GM23338 (cell line): ENCODE measurements around the gene LCP1. TPM values are rescaled to one million over a fixed set of nuclear protein-coding genes. Genes with fewer than 3 reads are reported as not detected.

Source experiments
- ATAC-seq: fragments of 200-7000 bp; cut with Tn5 transposase; 3 replicates; pipeline ENCODE4 v1.9.1; 2020
- DNase-seq: peaks from one replicate; pipeline ENCODE4 v3.0.0-alpha.2; 2015; ENCODE audit warnings: low spot score
- H2AFZ ChIP-seq: fragments of 200-600 bp; sonication (generic); 2 replicates; pipeline ENCODE4 v1.8.0; 2016; ENCODE audit warnings: antibody characterized with exemption, mild to moderate bottlenecking, moderate library complexity
- H3F3A ChIP-seq: fragments of 200-600 bp; sonication (generic); replicated peaks from 2 replicates; pipeline ENCODE4 v1.8.0; 2017; ENCODE audit warnings: antibody characterized with exemption, mixed run types, low read depth
- H3K27ac ChIP-seq: fragments of 200-600 bp; sonication (generic); 2 replicates; pipeline ENCODE4 v1.6.1; 2016; ENCODE audit warnings: low read depth
- H3K27me3 ChIP-seq: fragments of 200-600 bp; sonication (generic); 2 replicates; pipeline ENCODE4 v1.8.0; 2016; ENCODE audit warnings: mild to moderate bottlenecking, mixed run types, moderate library complexity; ENCODE audit not compliant: insufficient read depth
- H3K36me3 ChIP-seq: fragments of 200-600 bp; sonication (generic); 2 replicates; pipeline ENCODE4 v1.8.0; 2016; ENCODE audit warnings: mild to moderate bottlenecking; ENCODE audit not compliant: insufficient read depth
- H3K4me1 ChIP-seq: fragments of 200-600 bp; sonication (generic); 2 replicates; pipeline ENCODE4 v1.8.0; 2016; ENCODE audit warnings: mild to moderate bottlenecking, moderate library complexity; ENCODE audit not compliant: insufficient read depth
- H3K4me2 ChIP-seq: fragments of 200-600 bp; sonication (generic); 2 replicates; pipeline ENCODE4 v1.7.1; 2017; ENCODE audit warnings: mixed run types
- H3K4me3 ChIP-seq: fragments of 200-600 bp; sonication (generic); 2 replicates; pipeline ENCODE4 v1.6.1; 2016; ENCODE audit warnings: mixed run types
- H3K79me2 ChIP-seq: fragments of 200-600 bp; sonication (generic); replicated peaks from 2 replicates; pipeline ENCODE4 v1.8.0; 2017; ENCODE audit warnings: mild to moderate bottlenecking; ENCODE audit not compliant: insufficient read depth
- H3K9me2 ChIP-seq: fragments of 200-600 bp; sonication (generic); 2 replicates; pipeline ENCODE4 v1.8.0; 2017; ENCODE audit not compliant: insufficient read depth
- H4K20me1 ChIP-seq: fragments of 200-600 bp; sonication (generic); replicated peaks from 2 replicates; pipeline ENCODE4 v1.8.0; 2017; ENCODE audit warnings: mild to moderate bottlenecking; ENCODE audit not compliant: insufficient read depth
- H3K27ac Mint-ChIP-seq: 2 replicates; pipeline ENCODE4 v1.8.0; 2020; ENCODE audit warnings: inconsistent platforms, mild to moderate bottlenecking, moderate library complexity, mixed read lengths
- H3K27me3 Mint-ChIP-seq: 3 replicates; pipeline ENCODE4 v1.8.0; 2022; ENCODE audit warnings: low read depth, mild to moderate bottlenecking, moderate library complexity, mixed read lengths, inconsistent platforms; ENCODE audit not compliant: insufficient read depth, poor library complexity
- H3K36me3 Mint-ChIP-seq: 3 replicates; pipeline ENCODE4 v1.8.0; 2021; ENCODE audit warnings: low read depth, mild to moderate bottlenecking, inconsistent platforms, moderate library complexity, mixed read lengths
- H3K4me1 Mint-ChIP-seq: 3 replicates; pipeline ENCODE4 v1.8.0; 2020; ENCODE audit warnings: mild to moderate bottlenecking, inconsistent platforms, mixed read lengths
- H3K4me3 Mint-ChIP-seq: 3 replicates; pipeline ENCODE4 v1.8.0; 2021; ENCODE audit warnings: moderate library complexity, mild to moderate bottlenecking, inconsistent platforms, mixed read lengths
- H3K9me3 Mint-ChIP-seq: 3 replicates; pipeline ENCODE4 v1.8.0; 2020; ENCODE audit warnings: moderate library complexity, mild to moderate bottlenecking, inconsistent platforms, mixed read lengths
- CREB1 ChIP-seq: fragments of 250-450 bp; sonication (Bioruptor Pico); IDR thresholded peaks from 2 replicates; pipeline ENCODE4 v1.5.0; 2020; ENCODE audit warnings: low read depth, mild to moderate bottlenecking, moderate library complexity
- NANOG ChIP-seq: IDR thresholded peaks from 2 replicates; pipeline ENCODE4 v1.6.1; 2016; ENCODE audit warnings: antibody characterized with exemption, borderline replicate concordance
- ZNF331 ChIP-seq: fragments of 250-450 bp; sonication (Bioruptor Pico); IDR thresholded peaks from 2 replicates; pipeline ENCODE4 v1.5.0; 2020; ENCODE audit warnings: low read depth, mild to moderate bottlenecking, moderate library complexity
- polyA plus RNA-seq: library from polyadenylated mRNA; unstranded; fragments of >200 nt; fragmentation: Nextera tagmentation; extraction: Ambion mirVana; gene quantifications from 2 replicates; pipeline ENCODE4 v1.2.1, GENCODE V29; 2016
- total RNA-seq: library from RNA; depleted of rRNA; stranded (reverse); fragments of >200 nt; shearing (Covaris generic); gene quantifications from 2 replicates; pipeline ENCODE4 v1.2.3, GENCODE V29; 2014
- TF ChIP-seq, protein P1 (sequence below): IDR thresholded peaks from one replicate; pipeline ENCODE4 v1.6.1; 2018; ENCODE audit warnings: antibody characterized with exemption; ENCODE audit not compliant: unreplicated experiment
- TF ChIP-seq, protein P2 (sequence below): fragments of 250-450 bp; sonication (Bioruptor Pico); IDR thresholded peaks from 2 replicates; pipeline ENCODE4 v1.5.0; 2020; ENCODE audit warnings: mild to moderate bottlenecking, moderate library complexity

Gene LCP1
- total and polyA plus RNA-seq, 2 experiments from 2014 or later = 1.9 to 3.4 TPM

DNA sequence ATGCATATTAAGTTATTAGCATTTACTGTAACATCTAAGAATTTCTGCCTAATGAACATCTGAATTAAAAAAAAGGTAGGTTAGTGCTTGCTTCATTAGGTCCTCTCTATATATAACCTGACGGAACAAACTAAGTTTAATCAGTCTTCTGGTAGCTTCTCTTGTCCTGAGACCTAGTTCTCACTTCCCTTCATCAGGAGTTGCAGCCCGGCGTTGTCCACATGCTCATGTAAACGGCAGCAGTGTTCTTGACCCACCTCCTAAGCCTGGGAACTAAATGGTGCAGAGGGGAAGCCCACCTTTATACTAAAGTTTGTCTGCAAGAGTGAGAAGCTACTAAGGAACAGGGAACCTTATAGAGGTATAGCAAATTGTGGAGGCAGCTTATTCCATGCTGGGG is 45.3 kb downstream of the LCP1 start (continued):
- TF ChIP-seq, protein P1, sequence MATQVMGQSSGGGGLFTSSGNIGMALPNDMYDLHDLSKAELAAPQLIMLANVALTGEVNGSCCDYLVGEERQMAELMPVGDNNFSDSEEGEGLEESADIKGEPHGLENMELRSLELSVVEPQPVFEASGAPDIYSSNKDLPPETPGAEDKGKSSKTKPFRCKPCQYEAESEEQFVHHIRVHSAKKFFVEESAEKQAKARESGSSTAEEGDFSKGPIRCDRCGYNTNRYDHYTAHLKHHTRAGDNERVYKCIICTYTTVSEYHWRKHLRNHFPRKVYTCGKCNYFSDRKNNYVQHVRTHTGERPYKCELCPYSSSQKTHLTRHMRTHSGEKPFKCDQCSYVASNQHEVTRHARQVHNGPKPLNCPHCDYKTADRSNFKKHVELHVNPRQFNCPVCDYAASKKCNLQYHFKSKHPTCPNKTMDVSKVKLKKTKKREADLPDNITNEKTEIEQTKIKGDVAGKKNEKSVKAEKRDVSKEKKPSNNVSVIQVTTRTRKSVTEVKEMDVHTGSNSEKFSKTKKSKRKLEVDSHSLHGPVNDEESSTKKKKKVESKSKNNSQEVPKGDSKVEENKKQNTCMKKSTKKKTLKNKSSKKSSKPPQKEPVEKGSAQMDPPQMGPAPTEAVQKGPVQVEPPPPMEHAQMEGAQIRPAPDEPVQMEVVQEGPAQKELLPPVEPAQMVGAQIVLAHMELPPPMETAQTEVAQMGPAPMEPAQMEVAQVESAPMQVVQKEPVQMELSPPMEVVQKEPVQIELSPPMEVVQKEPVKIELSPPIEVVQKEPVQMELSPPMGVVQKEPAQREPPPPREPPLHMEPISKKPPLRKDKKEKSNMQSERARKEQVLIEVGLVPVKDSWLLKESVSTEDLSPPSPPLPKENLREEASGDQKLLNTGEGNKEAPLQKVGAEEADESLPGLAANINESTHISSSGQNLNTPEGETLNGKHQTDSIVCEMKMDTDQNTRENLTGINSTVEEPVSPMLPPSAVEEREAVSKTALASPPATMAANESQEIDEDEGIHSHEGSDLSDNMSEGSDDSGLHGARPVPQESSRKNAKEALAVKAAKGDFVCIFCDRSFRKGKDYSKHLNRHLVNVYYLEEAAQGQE = no peak
- no peak for TF ChIP-seq CREB1
- TF ChIP-seq ZNF331 = no peak

DNA sequence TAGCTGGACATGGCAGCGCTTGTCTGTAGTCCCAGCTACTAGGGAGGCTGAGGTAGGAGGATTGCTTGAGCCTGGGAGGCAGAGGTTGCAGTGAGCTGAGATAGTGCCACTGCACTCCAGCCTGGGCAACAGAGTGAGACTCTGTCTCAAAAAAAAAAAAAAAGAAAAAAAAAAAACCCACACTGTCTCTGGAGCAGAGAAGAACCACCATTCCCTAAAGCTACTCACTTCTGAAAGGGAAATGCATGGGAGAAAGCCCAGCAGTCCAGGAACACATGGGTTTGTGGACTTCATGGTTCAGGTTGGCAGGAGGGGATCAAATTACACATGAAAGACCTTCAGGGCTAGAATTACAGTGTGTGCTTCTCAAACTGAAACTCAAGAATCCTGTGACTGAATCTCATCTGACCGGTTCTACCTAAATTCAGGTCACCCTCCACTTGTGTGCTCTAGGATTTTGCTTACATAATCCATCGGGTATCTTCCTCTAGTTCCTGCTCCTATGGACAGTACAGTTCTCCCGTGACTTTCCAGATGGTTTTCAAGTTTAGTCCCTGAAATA is 46.9 kb downstream of the LCP1 start:
- Histone ChIP-seq H4K20me1 (no peaks in the 10 kb centered on the region), H3K4me1 (peaks cover 8% of the 10 kb centered on the region; the same call in 1 of the 2 replicates), H3K27ac (no peak overlapping the region), H3K27me3 (no peaks in the 10 kb centered on the region), H2AFZ (peak overlapping the region; percentile 64; the same call in 1 of the 2 replicates), H3K4me3 (peak overlapping the region; percentile 29; the same call in 1 of the 2 replicates), H3K79me2 (no peaks in the 10 kb centered on the region), H3K36me3 (no peaks in the 10 kb centered on the region), H3K4me2 (peak overlapping the region; percentile 68), H3F3A (no peaks in the 10 kb centered on the region), H3K9me2 (no peaks in the 10 kb centered on the region)
- ATAC-seq = peak; percentile 95
- 0 out of 3 replicates have a peak overlapping the region, but pooled peaks have one; percentile 9 for H3K4me3 Mint-ChIP-seq
- TF ChIP-seq, protein P2, sequence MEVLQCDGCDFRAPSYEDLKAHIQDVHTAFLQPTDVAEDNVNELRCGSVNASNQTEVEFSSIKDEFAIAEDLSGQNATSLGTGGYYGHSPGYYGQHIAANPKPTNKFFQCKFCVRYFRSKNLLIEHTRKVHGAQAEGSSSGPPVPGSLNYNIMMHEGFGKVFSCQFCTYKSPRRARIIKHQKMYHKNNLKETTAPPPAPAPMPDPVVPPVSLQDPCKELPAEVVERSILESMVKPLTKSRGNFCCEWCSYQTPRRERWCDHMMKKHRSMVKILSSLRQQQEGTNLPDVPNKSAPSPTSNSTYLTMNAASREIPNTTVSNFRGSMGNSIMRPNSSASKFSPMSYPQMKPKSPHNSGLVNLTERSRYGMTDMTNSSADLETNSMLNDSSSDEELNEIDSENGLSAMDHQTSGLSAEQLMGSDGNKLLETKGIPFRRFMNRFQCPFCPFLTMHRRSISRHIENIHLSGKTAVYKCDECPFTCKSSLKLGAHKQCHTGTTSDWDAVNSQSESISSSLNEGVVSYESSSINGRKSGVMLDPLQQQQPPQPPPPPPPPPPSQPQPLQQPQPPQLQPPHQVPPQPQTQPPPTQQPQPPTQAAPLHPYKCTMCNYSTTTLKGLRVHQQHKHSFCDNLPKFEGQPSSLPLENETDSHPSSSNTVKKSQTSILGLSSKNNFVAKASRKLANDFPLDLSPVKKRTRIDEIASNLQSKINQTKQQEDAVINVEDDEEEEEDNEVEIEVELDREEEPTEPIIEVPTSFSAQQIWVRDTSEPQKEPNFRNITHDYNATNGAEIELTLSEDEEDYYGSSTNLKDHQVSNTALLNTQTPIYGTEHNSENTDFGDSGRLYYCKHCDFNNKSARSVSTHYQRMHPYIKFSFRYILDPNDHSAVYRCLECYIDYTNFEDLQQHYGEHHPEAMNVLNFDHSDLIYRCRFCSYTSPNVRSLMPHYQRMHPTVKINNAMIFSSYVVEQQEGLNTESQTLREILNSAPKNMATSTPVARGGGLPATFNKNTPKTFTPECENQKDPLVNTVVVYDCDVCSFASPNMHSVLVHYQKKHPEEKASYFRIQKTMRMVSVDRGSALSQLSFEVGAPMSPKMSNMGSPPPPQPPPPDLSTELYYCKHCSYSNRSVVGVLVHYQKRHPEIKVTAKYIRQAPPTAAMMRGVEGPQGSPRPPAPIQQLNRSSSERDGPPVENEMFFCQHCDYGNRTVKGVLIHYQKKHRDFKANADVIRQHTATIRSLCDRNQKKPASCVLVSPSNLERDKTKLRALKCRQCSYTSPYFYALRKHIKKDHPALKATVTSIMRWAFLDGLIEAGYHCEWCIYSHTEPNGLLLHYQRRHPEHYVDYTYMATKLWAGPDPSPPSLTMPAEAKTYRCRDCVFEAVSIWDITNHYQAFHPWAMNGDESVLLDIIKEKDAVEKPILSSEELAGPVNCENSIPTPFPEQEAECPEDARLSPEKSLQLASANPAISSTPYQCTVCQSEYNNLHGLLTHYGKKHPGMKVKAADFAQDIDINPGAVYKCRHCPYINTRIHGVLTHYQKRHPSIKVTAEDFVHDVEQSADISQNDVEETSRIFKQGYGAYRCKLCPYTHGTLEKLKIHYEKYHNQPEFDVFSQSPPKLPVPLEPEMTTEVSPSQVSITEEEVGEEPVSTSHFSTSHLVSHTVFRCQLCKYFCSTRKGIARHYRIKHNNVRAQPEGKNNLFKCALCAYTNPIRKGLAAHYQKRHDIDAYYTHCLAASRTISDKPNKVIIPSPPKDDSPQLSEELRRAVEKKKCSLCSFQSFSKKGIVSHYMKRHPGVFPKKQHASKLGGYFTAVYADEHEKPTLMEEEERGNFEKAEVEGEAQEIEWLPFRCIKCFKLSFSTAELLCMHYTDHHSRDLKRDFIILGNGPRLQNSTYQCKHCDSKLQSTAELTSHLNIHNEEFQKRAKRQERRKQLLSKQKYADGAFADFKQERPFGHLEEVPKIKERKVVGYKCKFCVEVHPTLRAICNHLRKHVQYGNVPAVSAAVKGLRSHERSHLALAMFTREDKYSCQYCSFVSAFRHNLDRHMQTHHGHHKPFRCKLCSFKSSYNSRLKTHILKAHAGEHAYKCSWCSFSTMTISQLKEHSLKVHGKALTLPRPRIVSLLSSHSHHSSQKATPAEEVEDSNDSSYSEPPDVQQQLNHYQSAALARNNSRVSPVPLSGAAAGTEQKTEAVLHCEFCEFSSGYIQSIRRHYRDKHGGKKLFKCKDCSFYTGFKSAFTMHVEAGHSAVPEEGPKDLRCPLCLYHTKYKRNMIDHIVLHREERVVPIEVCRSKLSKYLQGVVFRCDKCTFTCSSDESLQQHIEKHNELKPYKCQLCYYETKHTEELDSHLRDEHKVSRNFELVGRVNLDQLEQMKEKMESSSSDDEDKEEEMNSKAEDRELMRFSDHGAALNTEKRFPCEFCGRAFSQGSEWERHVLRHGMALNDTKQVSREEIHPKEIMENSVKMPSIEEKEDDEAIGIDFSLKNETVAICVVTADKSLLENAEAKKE (CRISPR knock-in tag) = peak; percentile 34; the same call in 1 of the 2 replicates
- no peak for TF ChIP-seq NANOG
- H3K27ac Mint-ChIP-seq = peak overlapping the region; percentile 29; the same call in 1 of the 2 replicates
- peak; percentile 65 for DNase-seq
- H3K27me3 Mint-ChIP-seq = peaks cover 2% of the 10 kb centered on the region
- H3K36me3 Mint-ChIP-seq = no peaks in the 10 kb centered on the region
- peaks cover 24% of the 10 kb centered on the region for H3K4me1 Mint-ChIP-seq
- no peaks in the 10 kb centered on the region for H3K9me3 Mint-ChIP-seq
